NCI-H1417 treated with DMSO at 0.1 percent for 48 hours (cell line): ENCODE measurements around the gene PRPF4.

Source experiments
- DNase-seq: peaks from one replicate; lab custom pipeline; 2025; lab: John Stamatoyannopoulos, UW

PRPF4 gene

GRCh38 chr9:113311961-113312360 is 36.5 kb downstream of the PRPF4 start:
- no peak for DNase-seq

DNA sequence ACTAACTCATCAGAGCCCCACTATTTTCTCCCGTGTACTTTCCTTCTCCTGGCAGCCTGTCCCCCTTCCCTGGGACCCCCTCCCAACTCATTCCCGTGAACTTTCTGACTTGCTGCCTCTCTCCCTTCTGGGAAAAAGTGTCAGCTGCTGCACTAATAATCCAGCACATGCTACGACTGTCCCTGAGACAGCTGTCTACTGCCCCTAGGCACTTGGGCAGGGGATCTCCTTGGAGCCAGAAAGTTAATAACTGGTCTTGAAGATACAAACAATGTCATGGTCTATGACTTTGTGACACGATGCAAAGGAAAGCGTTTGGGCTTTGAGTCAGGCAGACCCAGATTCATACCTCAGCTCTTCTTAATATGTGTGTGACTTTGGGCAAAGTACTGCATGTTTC is 37.8 kb downstream of the PRPF4 start:
- DNase-seq = no peak

GRCh38 chr9:113315231-113315630 is 39.8 kb downstream of the PRPF4 start:
- DNase-seq = no peak

DNA sequence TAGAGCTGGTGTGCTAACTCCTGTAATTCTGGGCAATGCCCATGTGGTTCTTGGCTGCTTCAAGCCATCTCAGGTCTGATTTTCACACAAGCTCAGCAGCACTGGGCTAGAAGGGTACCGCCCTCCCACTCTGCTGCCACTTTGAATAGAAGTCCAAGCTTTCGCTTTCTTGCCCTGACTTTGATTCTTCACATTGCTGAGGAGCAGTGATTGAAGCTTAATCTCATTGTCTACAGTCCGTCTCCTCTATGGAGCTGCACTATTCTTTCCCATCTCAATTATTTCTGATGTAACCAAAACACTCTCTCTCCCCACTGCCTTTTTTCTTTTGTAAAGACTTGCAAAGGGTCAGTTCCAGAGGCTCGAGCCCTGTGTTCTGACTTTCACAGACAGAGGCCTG is 40.6 kb downstream of the PRPF4 start:
- no peak for DNase-seq

DNA sequence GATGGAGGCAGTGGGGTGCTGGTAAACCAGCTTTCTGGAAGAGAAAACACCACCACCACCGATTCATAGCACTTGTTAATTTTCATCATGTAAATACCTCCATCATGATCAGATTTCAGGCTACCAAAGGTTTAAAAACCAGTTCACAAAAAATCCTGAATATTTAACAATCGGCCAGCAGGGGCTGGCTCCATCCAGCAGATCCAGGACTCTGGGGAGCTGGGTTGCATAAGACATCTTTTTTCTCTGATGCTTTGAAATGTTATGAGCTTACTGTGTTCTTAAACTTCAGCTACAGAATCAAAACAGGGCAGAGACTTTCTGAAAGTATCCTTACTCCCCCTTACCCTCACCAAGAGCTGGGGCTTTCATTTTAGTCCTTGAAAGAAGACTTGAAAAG is 42.3 kb downstream of the PRPF4 start:
- no peak for DNase-seq

GRCh38 chr9:113319054-113319453 is 43.6 kb downstream of the PRPF4 start:
- DNase-seq = no peak

GRCh38 chr9:113320051-113320450 is 44.6 kb downstream of the PRPF4 start:
- no peak for DNase-seq

- no peak for DNase-seq
These were observed 47.2 kb downstream of the PRPF4 start for GRCh38 chr9:113322671-113323070.

- no peak for DNase-seq
These were observed 50.8 kb downstream of the PRPF4 start for GRCh38 chr9:113326230-113326629.

- DNase-seq = no peak
These were observed 52.8 kb downstream of the PRPF4 start for GRCh38 chr9:113328045-113328782.

DNA sequence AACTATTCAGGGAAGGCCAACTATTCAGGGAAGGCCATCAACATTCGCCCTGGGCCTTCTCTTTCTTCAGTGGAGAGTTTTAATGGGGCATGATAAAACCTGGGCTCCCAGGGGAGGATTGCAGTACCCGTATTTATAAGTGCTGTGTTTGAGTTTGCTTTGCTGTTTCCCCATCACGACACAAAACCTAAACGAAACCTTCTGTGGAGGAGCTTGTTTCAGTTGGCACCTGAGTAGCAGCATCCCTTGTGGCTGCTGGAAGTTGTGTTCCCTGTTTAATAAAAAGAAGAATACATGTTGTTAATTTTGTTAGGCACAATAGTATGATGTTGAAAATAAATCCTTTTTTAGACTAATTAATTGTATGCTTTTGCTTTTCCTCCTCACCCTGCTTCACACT is 56.3 kb downstream of the PRPF4 start:
- no peak for DNase-seq

DNA sequence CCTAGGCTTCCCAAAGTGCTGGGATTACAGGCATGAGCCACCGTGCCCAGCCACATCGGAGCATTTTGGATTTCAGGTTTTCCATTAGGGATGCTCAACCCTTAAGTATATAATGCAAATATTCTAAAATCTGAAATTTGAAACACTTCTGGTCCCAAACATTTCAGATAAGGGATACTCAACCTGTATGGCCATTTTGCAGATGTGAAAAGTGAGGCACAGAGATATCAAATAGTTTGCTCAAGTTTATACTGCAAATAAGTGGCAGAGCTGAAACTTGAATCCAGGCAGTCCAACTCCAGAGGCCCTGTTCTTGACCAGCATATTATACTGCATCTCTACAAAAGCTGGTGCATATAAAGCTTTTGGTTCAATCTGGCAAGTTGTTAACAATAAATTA is 62.3 kb downstream of the PRPF4 start:
- DNase-seq = no peak

DNA sequence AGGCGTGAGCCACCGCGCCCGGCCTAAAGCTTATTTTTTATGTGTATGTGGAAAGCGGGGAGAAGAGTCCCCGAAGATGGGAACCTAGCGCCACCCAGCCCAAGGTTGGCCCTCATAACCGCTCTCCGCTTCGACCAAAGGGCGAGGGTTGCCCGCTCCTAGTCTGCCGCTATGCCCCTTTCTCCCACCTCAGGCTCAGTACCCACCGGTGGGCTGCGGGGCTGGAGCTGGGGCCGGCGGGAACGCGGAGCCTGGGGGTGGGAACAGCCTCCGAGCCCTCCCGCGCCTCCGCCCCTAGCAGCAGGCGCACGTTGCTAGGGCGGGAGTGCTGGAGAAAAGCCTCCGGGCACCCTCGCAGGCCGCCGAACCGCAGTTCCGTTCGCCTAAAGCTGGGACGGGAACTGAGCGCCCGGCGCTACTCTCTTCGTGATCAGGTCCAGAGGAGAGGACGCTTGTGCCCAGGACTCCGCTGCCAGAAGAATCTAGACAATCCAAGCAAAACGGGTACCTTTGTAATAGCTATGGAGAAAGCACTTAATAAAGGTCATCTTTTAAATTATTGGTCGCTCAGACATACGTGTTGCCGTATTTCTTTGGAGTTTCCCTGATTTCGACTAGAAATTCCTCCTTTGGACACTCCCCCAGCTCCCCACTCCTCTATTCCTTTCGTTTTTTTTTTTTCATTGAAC is 64.7 kb downstream of the PRPF4 start, which contains the start of gene WDR31:
Gene WDR31 (minus strand): TSS at position 265 of the 689 bp plus-strand sequence. CDS start 8,253 bp downstream, outside the sequence.
- peak; percentile 62 for DNase-seq

DNA sequence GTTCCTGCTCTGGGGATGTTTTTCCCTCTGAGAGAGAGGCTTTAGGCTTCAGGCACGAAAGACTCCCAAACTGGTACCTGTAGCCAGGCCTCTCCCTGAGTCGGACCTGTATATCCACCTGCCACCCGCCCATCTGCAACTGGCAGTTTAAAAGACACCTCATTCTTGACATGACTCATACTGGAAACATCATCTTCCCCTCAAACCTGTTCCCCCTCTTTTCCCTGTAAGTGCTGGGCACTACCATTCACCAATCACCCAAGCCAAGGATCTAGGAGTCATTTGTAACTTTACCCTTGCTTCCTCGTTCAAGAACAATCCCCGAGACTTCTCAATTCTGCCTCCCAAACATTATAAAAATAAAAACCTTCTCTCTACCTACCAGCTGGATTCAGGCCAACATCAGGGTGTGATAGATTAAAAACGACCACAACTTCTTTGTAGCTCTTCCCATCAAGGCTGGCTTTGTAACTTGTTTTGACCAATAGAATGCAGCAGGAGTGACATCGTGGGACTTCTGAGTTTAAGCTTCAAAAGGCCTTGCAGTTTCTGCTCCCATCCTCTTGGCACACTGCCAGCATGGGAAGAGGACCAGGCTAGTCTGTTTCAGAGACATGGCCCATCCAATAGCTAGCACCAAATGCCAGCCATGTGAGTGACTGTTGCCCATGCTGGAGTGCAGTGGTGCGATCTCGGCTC is 66.4 kb downstream of the PRPF4 start:
- DNase-seq = no peak
